Keratinocyte (primary cell): ENCODE results near the gene SDHAF4. TPM values are rescaled to one million over a fixed set of nuclear protein-coding genes. Genes with fewer than 3 reads are reported as not detected.
"Not testable (repeated sequence)": the region's sequence is repeated elsewhere in the genome, so short reads cannot be mapped to it uniquely, and the experiment has no call there.

Experiments used
- DNase-seq: peaks from one replicate; pipeline ENCODE4 v3.0.0-alpha.2; 2011; ENCODE audit warnings: low read depth, missing footprints, low spot score
- FAIRE-seq: peaks from 2 replicates; lab custom pipeline; 2011; peaks lifted over from hg19 to GRCh38; lab: Jason Lieb, UNC
- H2AFZ ChIP-seq: 2 replicates; pipeline ENCODE4 v1.6.0; 2012; ENCODE audit warnings: low read length, control low read depth, inconsistent platforms; ENCODE audit not compliant: control insufficient read depth
- H3K27ac ChIP-seq: 2 replicates; pipeline ENCODE4 v1.5.1; 2011; ENCODE audit warnings: low read length; ENCODE audit not compliant: control insufficient read depth, insufficient read depth
- H3K27me3 ChIP-seq: 3 replicates; pipeline ENCODE4 v1.6.0; 2011; ENCODE audit warnings: low read length; ENCODE audit not compliant: control insufficient read depth, insufficient read depth; ENCODE audit errors: extremely low read depth
- H3K36me3 ChIP-seq, 2 experiments: 2 replicates in 1 of 2; 3 replicates in 1 of 2; pipeline ENCODE4 v1.5.1; 2011; ENCODE audit warnings: low read length in 2 of 2, mild to moderate bottlenecking in 1 of 2; ENCODE audit not compliant: control insufficient read depth in 2 of 2, insufficient read depth in 2 of 2; ENCODE audit errors: extremely low read depth in 1 of 2
- H3K4me1 ChIP-seq: 3 replicates; pipeline ENCODE4 v1.5.1; 2011; ENCODE audit warnings: low read length; ENCODE audit not compliant: control insufficient read depth, insufficient read depth; ENCODE audit errors: extremely low read depth
- H3K4me2 ChIP-seq: 3 replicates; pipeline ENCODE4 v1.6.0; 2011; ENCODE audit warnings: low read depth, low read length; ENCODE audit not compliant: control insufficient read depth, insufficient read depth; ENCODE audit errors: extremely low read depth
- H3K4me3 ChIP-seq, 3 experiments: fragments of 200-600 bp in 1 of 3; sonication (generic) in 1 of 3; 2 replicates in 2 of 3; 3 replicates in 1 of 3; pipeline ENCODE4 v1.5.1; 2011 to 2016; ENCODE audit warnings: low read length in 3 of 3, mild to moderate bottlenecking in 3 of 3, control low read depth in 2 of 3, inconsistent platforms in 1 of 3, low read depth in 1 of 3, mixed read lengths in 1 of 3, mixed run types in 1 of 3, moderate library complexity in 1 of 3; ENCODE audit not compliant: control insufficient read depth in 2 of 3, insufficient read depth in 2 of 3; ENCODE audit errors: extremely low read depth in 1 of 3
- H3K79me2 ChIP-seq: 2 replicates; pipeline ENCODE4 v1.6.0; 2012; ENCODE audit warnings: low read length; ENCODE audit not compliant: control insufficient read depth, insufficient read depth
- H3K9ac ChIP-seq: 3 replicates; pipeline ENCODE4 v1.6.0; 2011; ENCODE audit warnings: low read length; ENCODE audit not compliant: control insufficient read depth, insufficient read depth; ENCODE audit errors: extremely low read depth
- H3K9me1 ChIP-seq: 3 replicates; pipeline ENCODE4 v1.6.0; 2011; ENCODE audit warnings: low read length; ENCODE audit not compliant: control insufficient read depth, insufficient read depth; ENCODE audit errors: extremely low read depth
- H3K9me3 ChIP-seq: 2 replicates; pipeline ENCODE4 v1.5.1; 2012; ENCODE audit warnings: low read depth, low read length; ENCODE audit not compliant: control insufficient read depth
- H4K20me1 ChIP-seq: 3 replicates; pipeline ENCODE4 v1.6.0; 2011; ENCODE audit warnings: low read length; ENCODE audit not compliant: control insufficient read depth, insufficient read depth; ENCODE audit errors: extremely low read depth
- CTCF ChIP-seq, 3 experiments: IDR thresholded peaks in 1 of 3; conservative IDR thresholded peaks in 1 of 3; optimal IDR thresholded peaks in 1 of 3; 2 replicates in 2 of 3; 3 replicates in 1 of 3; pipeline versions ENCODE3 to v1.5.1; 2011; ENCODE audit warnings: low read length in 3 of 3, mild to moderate bottlenecking in 3 of 3, moderate library complexity in 2 of 3, control low read depth in 1 of 3, inconsistent platforms in 1 of 3; ENCODE audit not compliant: insufficient read depth in 2 of 3; ENCODE audit errors: extremely low read depth in 1 of 3
- EZH2 ChIP-seq: IDR thresholded peaks from one replicate; pipeline ENCODE4 v1.6.1; 2012; ENCODE audit warnings: inconsistent platforms, mild to moderate bottlenecking, low read length, moderate library complexity
- dilution Hi-C: fragments of 300-500 bp; cut with MboI; formaldehyde crosslinking; loops from one replicate; pipeline ENCODE4 v1.7.0; 2020; ENCODE audit warnings: low sequenced_read_pairs; ENCODE audit not compliant: extremely low pct_ligation_motif_present
- polyA plus RNA-seq, 5 experiments: library from polyadenylated mRNA; depleted of rRNA in 3 of 5; stranded (reverse) in 3 of 5; stranded (forward) in 1 of 5; unstranded in 1 of 5; fragments of >200 nt; gene quantifications; 1 replicate in 1 of 5; 2 replicates in 3 of 5; 3 replicates in 1 of 5; pipeline versions ENCODE4 v1.2.1 to v1.2.3, GENCODE V29; 2011 to 2012; ENCODE audit warnings: missing spikeins in 2 of 5, low read depth in 1 of 5, low replicate concordance in 1 of 5

Gene SDHAF4
- polyA plus RNA-seq, 1 donor (not counting 4 experiments of a cell fraction or from before 2014, with no cell fraction given): 12.7 TPM

GRCh38 chr6:70557998-70558397, 8.7 kb upstream of the SDHAF4 start:
- no peak overlapping the region for H3K4me3 ChIP-seq
- no peak overlapping the region for H3K9ac ChIP-seq
- no peak for DNase-seq
- H3K9me3 ChIP-seq: no peaks in the 10 kb centered on the region
- no peak for FAIRE-seq
- no peak overlapping the region for H2AFZ ChIP-seq
- no peaks in the 10 kb centered on the region for H3K79me2 ChIP-seq
- H3K4me2 ChIP-seq: no peak overlapping the region
- H3K27ac ChIP-seq: no peak overlapping the region
- H3K27me3 ChIP-seq: no peaks in the 10 kb centered on the region
- H4K20me1 ChIP-seq: no peaks in the 10 kb centered on the region
- H3K36me3 ChIP-seq: no peaks in the 10 kb centered on the region
- no peaks in the 10 kb centered on the region for H3K9me1 ChIP-seq
- no peak for TF ChIP-seq EZH2
- no peak for TF ChIP-seq CTCF (optimal IDR thresholded peaks at IDR 0.05 in 1 of 3, IDR thresholded peaks at IDR 0.05 in 1 of 3, conservative IDR thresholded peaks at IDR 0.05 in 1 of 3; ENCODE audit: extremely low read depth in 1 of 3, insufficient read depth in 2 of 3, low read length in 3 of 3)
- dilution Hi-C loops: no loop called here
- no peaks in the 10 kb centered on the region for H3K4me1 ChIP-seq

- dilution Hi-C loops, H2AFZ ChIP-seq, H3K79me2 ChIP-seq, H3K36me3 ChIP-seq, H3K9me3 ChIP-seq, H3K4me2 ChIP-seq, H3K27me3 ChIP-seq, H3K27ac ChIP-seq, FAIRE-seq, DNase-seq, H3K4me3 ChIP-seq, H4K20me1 ChIP-seq, H3K9ac ChIP-seq, H3K9me1 ChIP-seq, H3K4me1 ChIP-seq: not testable (repeated sequence)
These were observed 4.3 kb upstream of the SDHAF4 start for GRCh38 chr6:70562401-70562800.

GRCh38 chr6:70563530-70563929, 3.2 kb upstream of the SDHAF4 start:
- no peak overlapping the region for H3K27ac ChIP-seq
- no peaks in the 10 kb centered on the region for H4K20me1 ChIP-seq
- no peaks in the 10 kb centered on the region for H3K36me3 ChIP-seq
- dilution Hi-C loops: no loop called here
- no peak overlapping the region for H3K4me2 ChIP-seq
- H3K9ac ChIP-seq: no peak overlapping the region
- no peaks in the 10 kb centered on the region for H3K27me3 ChIP-seq
- no peaks in the 10 kb centered on the region for H3K9me3 ChIP-seq
- H3K4me3 ChIP-seq: no peak overlapping the region
- no peak overlapping the region for H2AFZ ChIP-seq
- no peaks in the 10 kb centered on the region for H3K4me1 ChIP-seq
- peaks cover 9% of the 10 kb centered on the region for H3K79me2 ChIP-seq
- no peaks in the 10 kb centered on the region for H3K9me1 ChIP-seq
- TF ChIP-seq EZH2 (no peak), CTCF (optimal IDR thresholded peaks at IDR 0.05 in 1 of 3, IDR thresholded peaks at IDR 0.05 in 1 of 3, conservative IDR thresholded peaks at IDR 0.05 in 1 of 3; ENCODE audit: extremely low read depth in 1 of 3, insufficient read depth in 2 of 3, low read length in 3 of 3) (no peak)
- FAIRE-seq: no peak
- no peak for DNase-seq
